DLD1 (cell line): ENCODE data around the gene MXD1.
"Not testable (repeated sequence)": the region's sequence is repeated elsewhere in the genome, so short reads cannot be mapped to it uniquely, and the experiment has no call there.

ENCODE experiments used
- in situ Hi-C: cut with HindIII; loops from 2 replicates; pipeline ENCODE4 v1.10.0; 2017; ENCODE audit warnings: low sequenced_read_pairs

Gene MXD1

GRCh38 chr2:69948963-69949645 is 34.2 kb downstream of the MXD1 start:
- in situ Hi-C loops: loop anchor here (5.0 to 25.0 kb wide), 2 partner anchors 113 to 188 kb away; no protein-coding TSS in a partner anchor

- in situ Hi-C loops: no loop called here
These were observed 35.3 kb downstream of the MXD1 start for GRCh38 chr2:69950241-69950640.

- in situ Hi-C loops: not testable (repeated sequence)
These were observed 35.8 kb downstream of the MXD1 start for GRCh38 chr2:69950671-69951070.

- in situ Hi-C loops: no loop called here
These were observed 37.6 kb downstream of the MXD1 start for GRCh38 chr2:69952336-69953115.

GRCh38 chr2:69954084-69954483 is 39.2 kb downstream of the MXD1 start:
- in situ Hi-C loops: no loop called here

- in situ Hi-C loops: no loop called here
These were observed 40.1 kb downstream of the MXD1 start for GRCh38 chr2:69955029-69955428.

GRCh38 chr2:69956475-69956979 is 41.6 kb downstream of the MXD1 start:
- in situ Hi-C loops: no loop called here

GRCh38 chr2:69957965-69958364 is 43.1 kb downstream of the MXD1 start:
- in situ Hi-C loops: no loop called here

- in situ Hi-C loops: no loop called here
These were observed 43.6 kb downstream of the MXD1 start for GRCh38 chr2:69958480-69958879.

GRCh38 chr2:69959425-69959824 is 44.5 kb downstream of the MXD1 start:
- in situ Hi-C loops: no loop called here

- in situ Hi-C loops: no loop called here
These were observed 45.9 kb downstream of the MXD1 start for GRCh38 chr2:69960821-69961220.

GRCh38 chr2:69961496-69961895 is 46.6 kb downstream of the MXD1 start, which contains the start of gene ASPRV1:
Gene ASPRV1 (minus strand): TSS chr2:69961631. CDS start chr2:69961436, 195 bp downstream.
- in situ Hi-C loops: no loop called here

GRCh38 chr2:69962986-69963730 is 48.2 kb downstream of the MXD1 start:
- in situ Hi-C loops: no loop called here

- in situ Hi-C loops: no loop called here
These were observed 49.5 kb downstream of the MXD1 start for GRCh38 chr2:69964353-69964841.

- in situ Hi-C loops: no loop called here
These were observed 51.0 kb downstream of the MXD1 start for GRCh38 chr2:69965756-69966445.

GRCh38 chr2:69966496-69966895 is 51.6 kb downstream of the MXD1 start:
- in situ Hi-C loops: no loop called here

- in situ Hi-C loops: no loop called here
These were observed 53.7 kb downstream of the MXD1 start for GRCh38 chr2:69968609-69969008.

GRCh38 chr2:69969126-69969983 is 54.4 kb downstream of the MXD1 start:
- in situ Hi-C loops: no loop called here

- in situ Hi-C loops: no loop called here
These were observed 55.1 kb downstream of the MXD1 start for GRCh38 chr2:69969991-69970390.

GRCh38 chr2:69972822-69973221 is 57.9 kb downstream of the MXD1 start:
- in situ Hi-C loops: no loop called here
